Neutrophil (primary cell): ENCODE data around the gene BMPR1A.

Experiments
- H3K27ac ChIP-seq: fragments of 200-600 bp; sonication (generic); 2 replicates; pipeline ENCODE4 v1.5.1; 2016; ENCODE audit warnings: mild to moderate bottlenecking, moderate library complexity
- H3K27me3 ChIP-seq: fragments of 200-600 bp; sonication (generic); 2 replicates; pipeline ENCODE4 v1.6.0; 2016; ENCODE audit warnings: mild to moderate bottlenecking
- H3K36me3 ChIP-seq: fragments of 200-600 bp; sonication (generic); 2 replicates; pipeline ENCODE4 v1.5.1; 2017
- H3K4me1 ChIP-seq, 2 experiments: fragments of 200-600 bp in 1 of 2; sonication (generic) in 1 of 2; 1 replicate in 1 of 2; 2 replicates in 1 of 2; pipeline versions ENCODE4 v1.5.1 to v1.6.1; 2013 to 2016; ENCODE audit warnings: low read depth in 1 of 2, low read length in 1 of 2, mild to moderate bottlenecking in 1 of 2, moderate library complexity in 1 of 2; ENCODE audit not compliant: control insufficient read depth in 1 of 2, insufficient read depth in 1 of 2
- H3K4me3 ChIP-seq, 2 experiments: fragments of 200-600 bp in 1 of 2; sonication (generic) in 1 of 2; 1 replicate in 1 of 2; 2 replicates in 1 of 2; pipeline ENCODE4 v1.5.1; 2013 to 2016; ENCODE audit warnings: low read depth in 1 of 2, low read length in 1 of 2, mild to moderate bottlenecking in 1 of 2, moderate library complexity in 1 of 2
- H3K9me3 ChIP-seq: fragments of 200-600 bp; sonication (generic); 2 replicates; pipeline ENCODE4 v1.5.1; 2016
- CTCF ChIP-seq: fragments of 200-600 bp; sonication (generic); IDR thresholded peaks from 2 replicates; pipeline ENCODE4 v1.5.1; 2016; ENCODE audit warnings: antibody characterized with exemption

The BMPR1A gene

DNA sequence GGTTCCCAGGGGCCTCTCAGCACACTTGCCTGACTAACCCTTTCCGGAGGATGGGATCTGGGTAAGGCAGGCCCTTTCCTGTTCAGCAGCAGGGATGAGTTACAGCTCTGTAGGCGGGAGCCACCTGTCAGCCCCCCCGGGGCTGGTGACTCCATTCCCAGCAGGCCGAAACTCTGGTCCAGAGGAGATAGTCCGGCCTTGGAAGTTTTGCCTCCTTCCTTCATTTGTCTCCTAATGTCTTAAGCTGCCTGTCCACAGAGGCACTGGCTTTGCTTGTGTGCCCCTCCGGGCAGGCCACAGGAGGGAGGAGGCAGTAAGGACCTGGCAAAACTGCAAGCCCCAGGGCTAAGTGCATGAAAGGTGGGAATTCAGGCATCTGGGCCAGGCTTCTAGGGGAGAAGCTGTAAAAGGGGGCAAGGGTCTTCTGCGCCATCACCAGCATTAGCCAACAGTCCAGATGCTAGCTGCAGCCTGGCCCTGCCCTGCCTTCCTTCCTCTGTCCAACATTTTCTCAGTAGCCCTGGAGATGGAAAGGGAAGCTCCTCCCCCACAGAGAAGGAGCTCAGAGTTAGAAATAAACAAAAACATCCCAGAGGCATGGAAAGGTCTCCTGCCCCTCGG lies 213.1 kb downstream of the BMPR1A start:
- Histone ChIP-seq H3K4me1 (peaks cover 4 to 8% of the 10 kb centered on the region in 2 experiments), H3K4me3 (no peak overlapping the region), H3K36me3 (no peaks in the 10 kb centered on the region), H3K27me3 (peaks cover 92% of the 10 kb centered on the region), H3K27ac (no peak overlapping the region), H3K9me3 (no peaks in the 10 kb centered on the region)
- no peak for TF ChIP-seq CTCF

DNA sequence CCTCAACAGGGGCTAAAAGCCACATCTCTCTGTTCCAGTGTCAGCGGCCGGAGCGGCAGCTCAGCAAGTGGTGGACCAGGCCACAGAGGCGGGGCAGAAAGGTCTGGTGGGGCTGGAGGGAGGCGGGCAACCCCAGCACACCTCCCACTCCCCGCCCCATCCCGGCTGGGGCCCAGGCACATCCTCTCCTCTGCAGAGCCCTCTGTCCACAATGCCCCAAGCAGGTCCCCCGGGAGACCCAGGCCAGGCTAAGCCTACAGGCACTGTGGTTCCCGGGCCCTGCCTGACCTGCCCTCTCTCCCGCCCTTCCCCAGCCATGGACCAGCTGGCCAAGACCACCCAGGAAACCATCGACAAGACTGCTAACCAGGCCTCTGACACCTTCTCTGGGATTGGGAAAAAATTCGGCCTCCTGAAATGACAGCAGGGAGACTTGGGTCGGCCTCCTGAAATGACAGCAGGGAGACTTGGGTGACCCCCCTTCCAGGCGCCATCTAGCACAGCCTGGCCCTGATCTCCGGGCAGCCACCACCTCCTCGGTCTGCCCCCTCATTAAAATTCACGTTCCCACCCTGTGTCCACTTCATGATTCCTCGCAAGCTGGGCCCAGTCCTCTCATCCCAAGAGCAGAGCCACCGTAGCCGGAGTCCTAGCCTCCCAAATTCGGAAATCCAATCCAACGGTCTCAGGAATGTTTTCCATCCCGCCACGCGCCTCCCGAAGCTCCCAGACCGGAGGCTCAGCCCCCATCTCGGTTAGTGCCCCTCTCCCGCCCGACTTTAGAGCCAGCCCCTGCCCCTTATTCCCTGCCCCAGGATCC lies 214.0 kb downstream of the BMPR1A start:
- no peaks in the 10 kb centered on the region for H3K36me3 ChIP-seq
- H3K27ac ChIP-seq: no peak overlapping the region
- no peak overlapping the region for H3K4me3 ChIP-seq
- H3K4me1 ChIP-seq: peaks cover 4 to 8% of the 10 kb centered on the region in 2 experiments
- peaks cover 92% of the 10 kb centered on the region for H3K27me3 ChIP-seq
- H3K9me3 ChIP-seq: no peaks in the 10 kb centered on the region
- no peak for TF ChIP-seq CTCF

GRCh38 chr10:86970982-86971231 lies 214.5 kb downstream of the BMPR1A start:
- peaks cover 87% of the 10 kb centered on the region for H3K27me3 ChIP-seq
- no peak overlapping the region for H3K27ac ChIP-seq
- peak overlapping the region in 1 of 2 experiments; percentile 21 for H3K4me3 ChIP-seq
- H3K4me1 ChIP-seq: peaks cover 4 to 8% of the 10 kb centered on the region in 2 experiments
- H3K36me3 ChIP-seq: no peaks in the 10 kb centered on the region
- TF ChIP-seq CTCF: no peak
- H3K9me3 ChIP-seq: no peaks in the 10 kb centered on the region

DNA sequence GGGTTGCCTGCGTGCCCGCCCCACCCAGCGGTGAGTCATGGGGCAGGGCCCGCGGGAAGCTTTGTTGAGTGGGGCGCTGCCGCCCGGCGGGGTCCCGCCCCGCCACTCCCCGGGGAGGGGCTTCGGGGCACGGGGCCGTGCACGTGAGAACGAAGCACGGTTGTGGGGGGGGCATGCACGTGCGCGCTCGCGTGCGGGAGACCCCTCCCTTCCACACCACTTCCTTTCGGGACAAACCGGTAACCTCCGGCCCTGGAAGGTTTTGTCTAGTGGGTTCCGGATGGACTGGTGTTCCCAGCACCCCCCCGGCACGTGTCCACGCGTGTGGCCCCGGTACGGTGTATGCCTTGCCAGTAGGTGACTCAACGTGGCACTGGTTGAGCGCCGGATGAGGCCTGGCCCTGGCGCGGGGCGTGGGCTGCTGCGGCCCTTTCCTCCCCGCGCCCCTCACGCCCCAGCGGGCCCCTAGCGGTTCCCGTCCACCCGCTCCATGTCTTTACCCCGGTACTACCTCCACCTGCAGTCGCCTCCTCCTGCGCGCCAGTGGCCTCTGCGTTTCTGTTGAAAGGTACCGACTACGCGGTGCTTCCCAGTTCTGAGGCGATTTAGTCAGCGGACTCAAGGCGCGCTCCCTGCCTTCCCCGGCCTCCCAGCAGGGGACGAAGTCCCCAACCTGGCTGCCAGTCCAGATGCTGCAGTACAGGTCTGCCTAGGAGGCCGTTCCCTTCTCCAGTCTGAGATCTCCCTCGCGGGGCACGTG lies 215.0 kb downstream of the BMPR1A start:
- TF ChIP-seq CTCF: no peak
- Histone ChIP-seq H3K9me3 (no peaks in the 10 kb centered on the region), H3K4me3 (peak overlapping the region in 1 of 2 experiments; percentile 21), H3K36me3 (no peaks in the 10 kb centered on the region), H3K4me1 (peaks cover 4 to 8% of the 10 kb centered on the region in 2 experiments), H3K27ac (no peak overlapping the region), H3K27me3 (peaks cover 82% of the 10 kb centered on the region)

GRCh38 chr10:86972613-86973380 lies 216.4 kb downstream of the BMPR1A start:
- peaks cover 68% of the 10 kb centered on the region for H3K27me3 ChIP-seq
- H3K9me3 ChIP-seq: no peaks in the 10 kb centered on the region
- TF ChIP-seq CTCF: no peak
- H3K4me1 ChIP-seq: peaks cover 4 to 8% of the 10 kb centered on the region in 2 experiments
- no peak overlapping the region for H3K27ac ChIP-seq
- H3K4me3 ChIP-seq: no peak overlapping the region
- H3K36me3 ChIP-seq: no peaks in the 10 kb centered on the region
